Measurements from ENCODE around the gene PARN. TPM values are rescaled to one million over a fixed set of nuclear protein-coding genes. Genes with fewer than 3 reads are reported as not detected.

PARN gene
- polyA plus RNA-seq, 2 of the 4 experiments (the other 2 are of a cell fraction) = 40.0 to 58.6 TPM

DNA sequence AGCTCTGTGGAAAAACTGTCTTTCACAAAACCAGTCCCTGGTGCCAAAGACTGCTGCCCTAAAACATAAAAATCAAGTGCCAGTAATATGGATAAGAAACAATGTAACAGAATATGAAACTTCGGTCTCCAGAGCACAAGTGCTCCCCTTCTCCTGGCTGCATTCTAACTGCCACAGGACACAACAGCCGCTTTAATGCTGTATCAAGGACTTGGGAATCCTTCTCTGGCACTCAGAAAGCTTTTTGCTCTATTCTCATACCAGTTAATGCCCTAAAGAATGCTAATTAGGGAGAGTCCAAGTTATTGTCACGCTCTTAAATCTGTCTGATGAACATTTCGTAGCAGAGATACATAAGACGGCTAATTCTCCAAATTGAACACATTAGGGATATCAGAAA, 90.9 kb downstream of the PARN start:
- CTCF ChIA-PET = interaction anchor here (1.0 to 1.3 kb wide), 2 partner anchors 10 to 239 kb away, joined by 3 read pairs; no protein-coding TSS in a partner anchor
- WGBS (ENCODE audit: missing lambda C conversion rate) = 95% methylated on average over 5 of the region's 5 CpGs
- no peak overlapping the region for H3K4me2 ChIP-seq
- H3K4me1 ChIP-seq = peaks cover under 1% of the 10 kb centered on the region; the same call in 1 of the 3 replicates
- TF ChIP-seq CBX8 (IDR thresholded peaks at IDR 0.05) = no peak
- TF ChIP-seq FOSB (CRISPR knock-in tag; IDR thresholded peaks at IDR 0.05) = no peak
- TF ChIP-seq MYC (IDR thresholded peaks at IDR 0.05; ENCODE audit: borderline replicate concordance, low read length) = no peak
- no peak for TF ChIP-seq EHMT2 (IDR thresholded peaks at IDR 0.05; ENCODE audit: low read depth)
- TF ChIP-seq, protein P1, sequence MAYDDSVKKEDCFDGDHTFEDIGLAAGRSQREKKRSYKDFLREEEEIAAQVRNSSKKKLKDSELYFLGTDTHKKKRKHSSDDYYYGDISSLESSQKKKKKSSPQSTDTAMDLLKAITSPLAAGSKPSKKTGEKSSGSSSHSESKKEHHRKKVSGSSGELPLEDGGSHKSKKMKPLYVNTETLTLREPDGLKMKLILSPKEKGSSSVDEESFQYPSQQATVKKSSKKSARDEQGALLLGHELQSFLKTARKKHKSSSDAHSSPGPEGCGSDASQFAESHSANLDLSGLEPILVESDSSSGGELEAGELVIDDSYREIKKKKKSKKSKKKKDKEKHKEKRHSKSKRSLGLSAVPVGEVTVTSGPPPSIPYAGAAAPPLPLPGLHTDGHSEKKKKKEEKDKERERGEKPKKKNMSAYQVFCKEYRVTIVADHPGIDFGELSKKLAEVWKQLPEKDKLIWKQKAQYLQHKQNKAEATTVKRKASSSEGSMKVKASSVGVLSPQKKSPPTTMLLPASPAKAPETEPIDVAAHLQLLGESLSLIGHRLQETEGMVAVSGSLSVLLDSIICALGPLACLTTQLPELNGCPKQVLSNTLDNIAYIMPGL (CRISPR knock-in tag; IDR thresholded peaks at IDR 0.05; ENCODE audit: borderline replicate concordance) = no peak
- TF ChIP-seq CHD2 (IDR thresholded peaks at IDR 0.05; ENCODE audit: low read length, partially characterized antibody) = no peak
- TF ChIP-seq, protein P2, sequence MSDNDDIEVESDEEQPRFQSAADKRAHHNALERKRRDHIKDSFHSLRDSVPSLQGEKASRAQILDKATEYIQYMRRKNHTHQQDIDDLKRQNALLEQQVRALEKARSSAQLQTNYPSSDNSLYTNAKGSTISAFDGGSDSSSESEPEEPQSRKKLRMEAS (IDR thresholded peaks at IDR 0.05) = no peak
- TF ChIP-seq, protein P3, sequence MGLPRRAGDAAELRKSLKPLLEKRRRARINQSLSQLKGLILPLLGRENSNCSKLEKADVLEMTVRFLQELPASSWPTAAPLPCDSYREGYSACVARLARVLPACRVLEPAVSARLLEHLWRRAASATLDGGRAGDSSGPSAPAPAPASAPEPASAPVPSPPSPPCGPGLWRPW (IDR thresholded peaks at IDR 0.05) = no peak
- no peak for TF ChIP-seq POLR2AphosphoS2 (conservative IDR thresholded peaks at IDR 0.05; ENCODE audit: low read length)
- no peak for TF ChIP-seq CHD4 (IDR thresholded peaks at IDR 0.05; ENCODE audit: borderline replicate concordance)
- H3K27ac ChIP-seq = peak overlapping the region in 1 of 2 experiments; percentile 58; a peak in 2 of 6 replicates
- FAIRE-seq (no peak), ATAC-seq (no peak), DNase-seq (ENCODE audit: low read depth in 1 of 2, low spot score in 1 of 2) (no peak)
- no peak overlapping the region for H3K4me3 ChIP-seq
- peaks cover 30% of the 10 kb centered on the region for H3K9me3 ChIP-seq
- POLR2A ChIA-PET = no interaction called here

DNA sequence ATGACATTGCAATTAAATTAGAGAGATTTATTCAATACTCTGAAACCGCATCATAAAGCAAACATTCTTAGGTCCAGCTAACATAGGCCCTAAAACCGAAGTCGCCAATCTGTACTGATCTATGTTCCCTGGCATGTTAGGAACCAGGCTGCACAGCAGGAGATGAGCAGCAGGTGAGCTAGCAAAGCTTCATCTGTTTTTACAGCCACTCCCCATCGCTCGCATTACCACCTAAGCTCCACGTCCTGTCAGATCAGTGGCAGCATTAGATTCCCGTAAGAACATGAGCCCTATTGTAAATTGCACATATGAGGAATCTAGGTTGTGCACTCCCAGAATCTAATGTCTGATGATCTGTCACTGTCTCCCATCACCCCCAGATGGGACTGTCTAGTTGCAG, 91.5 kb downstream of the PARN start:
- POLR2A ChIA-PET = no interaction called here
- no peak for DNase-seq (ENCODE audit: low read depth in 1 of 2, low spot score in 1 of 2)
- Histone ChIP-seq H3K4me3 (no peak overlapping the region), H3K4me2 (no peak overlapping the region), H3K4me1 (no peaks in the 10 kb centered on the region), H3K9me3 (peaks cover 25% of the 10 kb centered on the region), H3K27ac (peak overlapping the region in 1 of 2 experiments; percentile 58; a peak in 1 of 6 replicates)
- 91% methylated on average over 7 of the region's 7 CpGs for whole genome bisulfite sequencing (ENCODE audit: missing lambda C conversion rate)
- no peak for ATAC-seq
- no peak for FAIRE-seq
- CTCF ChIA-PET = interaction anchor here (1.0 to 1.3 kb wide), 2 partner anchors 10 to 238 kb away, joined by 3 read pairs; no protein-coding TSS in a partner anchor
- TF ChIP-seq, protein P4, sequence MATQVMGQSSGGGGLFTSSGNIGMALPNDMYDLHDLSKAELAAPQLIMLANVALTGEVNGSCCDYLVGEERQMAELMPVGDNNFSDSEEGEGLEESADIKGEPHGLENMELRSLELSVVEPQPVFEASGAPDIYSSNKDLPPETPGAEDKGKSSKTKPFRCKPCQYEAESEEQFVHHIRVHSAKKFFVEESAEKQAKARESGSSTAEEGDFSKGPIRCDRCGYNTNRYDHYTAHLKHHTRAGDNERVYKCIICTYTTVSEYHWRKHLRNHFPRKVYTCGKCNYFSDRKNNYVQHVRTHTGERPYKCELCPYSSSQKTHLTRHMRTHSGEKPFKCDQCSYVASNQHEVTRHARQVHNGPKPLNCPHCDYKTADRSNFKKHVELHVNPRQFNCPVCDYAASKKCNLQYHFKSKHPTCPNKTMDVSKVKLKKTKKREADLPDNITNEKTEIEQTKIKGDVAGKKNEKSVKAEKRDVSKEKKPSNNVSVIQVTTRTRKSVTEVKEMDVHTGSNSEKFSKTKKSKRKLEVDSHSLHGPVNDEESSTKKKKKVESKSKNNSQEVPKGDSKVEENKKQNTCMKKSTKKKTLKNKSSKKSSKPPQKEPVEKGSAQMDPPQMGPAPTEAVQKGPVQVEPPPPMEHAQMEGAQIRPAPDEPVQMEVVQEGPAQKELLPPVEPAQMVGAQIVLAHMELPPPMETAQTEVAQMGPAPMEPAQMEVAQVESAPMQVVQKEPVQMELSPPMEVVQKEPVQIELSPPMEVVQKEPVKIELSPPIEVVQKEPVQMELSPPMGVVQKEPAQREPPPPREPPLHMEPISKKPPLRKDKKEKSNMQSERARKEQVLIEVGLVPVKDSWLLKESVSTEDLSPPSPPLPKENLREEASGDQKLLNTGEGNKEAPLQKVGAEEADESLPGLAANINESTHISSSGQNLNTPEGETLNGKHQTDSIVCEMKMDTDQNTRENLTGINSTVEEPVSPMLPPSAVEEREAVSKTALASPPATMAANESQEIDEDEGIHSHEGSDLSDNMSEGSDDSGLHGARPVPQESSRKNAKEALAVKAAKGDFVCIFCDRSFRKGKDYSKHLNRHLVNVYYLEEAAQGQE (IDR thresholded peaks at IDR 0.05) = no peak
- TF ChIP-seq CBX2 (IDR thresholded peaks at IDR 0.05; ENCODE audit: borderline replicate concordance, low read depth) = no peak
- TF ChIP-seq, protein P3 (IDR thresholded peaks at IDR 0.05) = no peak
- TF ChIP-seq, protein P5, sequence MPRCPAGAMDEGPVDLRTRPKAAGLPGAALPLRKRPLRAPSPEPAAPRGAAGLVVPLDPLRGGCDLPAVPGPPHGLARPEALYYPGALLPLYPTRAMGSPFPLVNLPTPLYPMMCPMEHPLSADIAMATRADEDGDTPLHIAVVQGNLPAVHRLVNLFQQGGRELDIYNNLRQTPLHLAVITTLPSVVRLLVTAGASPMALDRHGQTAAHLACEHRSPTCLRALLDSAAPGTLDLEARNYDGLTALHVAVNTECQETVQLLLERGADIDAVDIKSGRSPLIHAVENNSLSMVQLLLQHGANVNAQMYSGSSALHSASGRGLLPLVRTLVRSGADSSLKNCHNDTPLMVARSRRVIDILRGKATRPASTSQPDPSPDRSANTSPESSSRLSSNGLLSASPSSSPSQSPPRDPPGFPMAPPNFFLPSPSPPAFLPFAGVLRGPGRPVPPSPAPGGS (IDR thresholded peaks at IDR 0.05) = no peak

DNA sequence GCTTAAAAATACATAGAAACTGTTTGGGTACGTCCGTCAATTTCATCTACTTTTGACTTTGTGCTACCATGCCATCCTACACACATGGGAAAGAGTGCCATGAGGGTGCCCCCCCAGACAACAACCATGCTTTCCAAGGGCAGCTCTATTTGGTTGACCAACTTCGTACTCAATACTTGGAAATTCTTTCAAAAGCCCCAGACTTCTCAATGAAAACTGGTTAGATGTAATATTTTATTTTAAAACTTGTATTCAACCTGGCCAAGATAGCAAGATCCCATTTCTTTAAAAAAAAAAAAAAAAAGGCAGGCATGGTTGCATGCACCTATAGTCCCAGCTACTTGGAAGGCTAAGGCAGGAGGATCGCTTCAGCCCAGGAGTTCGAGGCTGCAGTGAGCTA, 98.4 kb downstream of the PARN start:
- CTCF ChIA-PET = interaction anchor here (0.6 to 5.8 kb wide), 4 partner anchors 9 to 232 kb away, joined by 3 to 49 read pairs (median 3); no protein-coding TSS in a partner anchor
- no peak overlapping the region for H3K4me3 ChIP-seq
- peak overlapping the region; percentile 91 for H3K27ac ChIP-seq
- ATAC-seq (no peak), DNase-seq (ENCODE audit: low read depth in 1 of 2, low spot score in 1 of 2) (no peak), FAIRE-seq (no peak)
- POLR2A ChIA-PET = no interaction called here
- peaks cover 48% of the 10 kb centered on the region for H3K4me1 ChIP-seq
- no peaks in the 10 kb centered on the region for H3K9me3 ChIP-seq
- no peak for TF ChIP-seq ESRRA (IDR thresholded peaks at IDR 0.05; ENCODE audit: borderline replicate concordance, low read length)
- WGBS (ENCODE audit: missing lambda C conversion rate) = 95% methylated on average over 5 of the region's 5 CpGs
- H3K4me2 ChIP-seq = no peak overlapping the region
